Transverse colon (tissue), 4 donors: ENCODE results near the gene TSC22D3. TPM values are rescaled to one million over a fixed set of nuclear protein-coding genes. Genes with fewer than 3 reads are reported as not detected.
A peak's percentile ranks its signal among the peaks of the same experiment; 100 is the strongest.

Experiments used
- DNase-seq: peaks from one replicate; pipeline ENCODE4 v3.0.0-alpha.2; 2019
- H3K27ac ChIP-seq, 4 donors: fragments of 200-600 bp; sonication (generic); 2 replicates each; pipeline ENCODE4 v1.5.1; 2016 to 2018; ENCODE audit warnings: inconsistent platforms in 4 of 4
- H3K27me3 ChIP-seq: fragments of 200-600 bp; sonication (generic); 2 replicates; pipeline ENCODE4 v1.5.1; 2017; ENCODE audit warnings: inconsistent platforms
- H3K36me3 ChIP-seq, 4 donors: fragments of 200-600 bp; sonication (generic); 2 replicates each; pipeline ENCODE4 v1.5.1; 2017 to 2019; ENCODE audit warnings: inconsistent platforms in 4 of 4
- H3K4me1 ChIP-seq, 4 donors: fragments of 200-600 bp; sonication (generic); 2 replicates each; pipeline ENCODE4 v1.5.1; 2017 to 2020; ENCODE audit warnings: inconsistent platforms in 4 of 4
- H3K4me3 ChIP-seq, 4 donors: fragments of 200-600 bp; sonication (generic); 1 replicate in 1 of 4; 2 replicates in 3 of 4; pipeline versions ENCODE4 v1.5.1 to v1.6.1; 2017 to 2019; ENCODE audit warnings: inconsistent platforms in 4 of 4
- H3K9me3 ChIP-seq, 2 donors: fragments of 200-600 bp; sonication (generic); 2 replicates each; pipeline ENCODE4 v1.5.1; 2017 to 2019; ENCODE audit warnings: inconsistent platforms in 2 of 2
- EP300 ChIP-seq: sonication (generic); formaldehyde crosslinking; IDR thresholded peaks from one replicate; pipeline ENCODE4 v1.6.1; 2017; ENCODE audit warnings: antibody characterized with exemption, low read depth
- POLR2A ChIP-seq: fragments of 450-650 bp; IDR thresholded peaks from one replicate; pipeline ENCODE4 v1.6.1; 2016; ENCODE audit warnings: antibody characterized with exemption, mild to moderate bottlenecking, moderate library complexity
- POLR2AphosphoS5 ChIP-seq, 3 donors: sonication (generic); formaldehyde crosslinking; IDR thresholded peaks; one replicate each; pipeline ENCODE4 v1.6.1; 2016; ENCODE audit warnings: antibody characterized with exemption in 3 of 3
- WGBS, 2 donors: methylation state at CpG; one replicate each; pipeline ENCODE4 v1.1.5; 2018; ENCODE audit warnings: low coverage in 1 of 2; 5-methylcytosine and 5-hydroxymethylcytosine counted together
- in situ Hi-C, 4 donors: fragments of 200-750 bp; cut with MboI; loops; one replicate each; pipeline versions ENCODE4 v1.15.0 to v1.15.1; 2017; ENCODE audit warnings: low sequenced_read_pairs in 3 of 4, low pct_ligation_motif_present in 1 of 4, low pct_unique_long_range_greater_than_20kb in 1 of 4
- intact Hi-C: fragments of 100-400 bp; cut with DNase I; formaldehyde crosslinking; loops from one replicate; pipeline ENCODE4 v1.15.1; 2023; ENCODE audit warnings: low total_unique reads
- total RNA-seq, 4 donors: library from RNA; depleted of rRNA; stranded (reverse); fragments of >200 nt; gene quantifications; one replicate each; pipeline ENCODE4 v1.1.0, GENCODE V29; 2016
- TF ChIP-seq, protein P1 (sequence below), 5 experiments: fragments of 200-600 bp in 3 of 5; fragments of 450-650 bp in 2 of 5; sonication (generic) in 3 of 5; IDR thresholded peaks; 1 replicate in 2 of 5; 2 replicates in 3 of 5; pipeline ENCODE4 v1.5.1; 2016 to 2017; ENCODE audit warnings: antibody characterized with exemption in 5 of 5, inconsistent platforms in 3 of 5, mild to moderate bottlenecking in 2 of 5, moderate library complexity in 1 of 5

The TSC22D3 gene
- total RNA-seq, 4 donors from 2014 or later: 146 to 349 (median 202) TPM

DNA sequence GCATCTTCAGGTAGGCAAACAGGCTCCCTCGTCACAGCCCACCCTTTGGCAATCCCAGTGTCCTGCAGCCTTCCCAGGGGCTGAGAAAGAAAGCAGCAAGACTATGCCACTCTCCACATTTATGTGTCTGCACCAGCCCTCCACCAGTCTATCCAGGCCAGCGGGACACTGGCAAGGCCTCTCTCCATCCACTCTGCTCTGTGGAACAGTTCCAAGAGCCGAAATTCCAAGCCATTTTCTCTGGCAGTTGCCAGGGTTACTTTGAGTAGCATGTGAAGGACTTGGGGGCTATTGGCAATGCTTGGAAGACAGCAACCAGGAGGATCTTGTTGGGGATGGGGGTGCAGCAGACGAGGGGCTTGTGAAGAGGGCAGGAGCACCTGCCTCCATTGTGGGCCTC, 52.1 kb downstream of the TSC22D3 start:
- no peak for DNase-seq
- in situ Hi-C loops: no loop called here
- no peaks in the 10 kb centered on the region for H3K9me3 ChIP-seq
- H3K27me3 ChIP-seq: no peaks in the 10 kb centered on the region
- H3K36me3 ChIP-seq: no peaks in the 10 kb centered on the region
- 62% methylated on average over 4 of the region's 4 CpGs; no CpG with 5 or more reads in 1 of the 2 donors for WGBS, 2 donors
- no peak for TF ChIP-seq EP300
- TF ChIP-seq POLR2AphosphoS5 (IDR thresholded peaks at IDR 0.05): no peak
- TF ChIP-seq, protein P1, sequence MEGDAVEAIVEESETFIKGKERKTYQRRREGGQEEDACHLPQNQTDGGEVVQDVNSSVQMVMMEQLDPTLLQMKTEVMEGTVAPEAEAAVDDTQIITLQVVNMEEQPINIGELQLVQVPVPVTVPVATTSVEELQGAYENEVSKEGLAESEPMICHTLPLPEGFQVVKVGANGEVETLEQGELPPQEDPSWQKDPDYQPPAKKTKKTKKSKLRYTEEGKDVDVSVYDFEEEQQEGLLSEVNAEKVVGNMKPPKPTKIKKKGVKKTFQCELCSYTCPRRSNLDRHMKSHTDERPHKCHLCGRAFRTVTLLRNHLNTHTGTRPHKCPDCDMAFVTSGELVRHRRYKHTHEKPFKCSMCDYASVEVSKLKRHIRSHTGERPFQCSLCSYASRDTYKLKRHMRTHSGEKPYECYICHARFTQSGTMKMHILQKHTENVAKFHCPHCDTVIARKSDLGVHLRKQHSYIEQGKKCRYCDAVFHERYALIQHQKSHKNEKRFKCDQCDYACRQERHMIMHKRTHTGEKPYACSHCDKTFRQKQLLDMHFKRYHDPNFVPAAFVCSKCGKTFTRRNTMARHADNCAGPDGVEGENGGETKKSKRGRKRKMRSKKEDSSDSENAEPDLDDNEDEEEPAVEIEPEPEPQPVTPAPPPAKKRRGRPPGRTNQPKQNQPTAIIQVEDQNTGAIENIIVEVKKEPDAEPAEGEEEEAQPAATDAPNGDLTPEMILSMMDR (IDR thresholded peaks at IDR 0.05): no peak
- TF ChIP-seq POLR2A: no peak
- H3K4me1 ChIP-seq: peaks cover 0 to 20% (median 5%) of the 10 kb centered on the region in 4 donors
- no peak overlapping the region for H3K27ac ChIP-seq
- intact Hi-C loops: no loop called here
- no peak overlapping the region for H3K4me3 ChIP-seq

DNA sequence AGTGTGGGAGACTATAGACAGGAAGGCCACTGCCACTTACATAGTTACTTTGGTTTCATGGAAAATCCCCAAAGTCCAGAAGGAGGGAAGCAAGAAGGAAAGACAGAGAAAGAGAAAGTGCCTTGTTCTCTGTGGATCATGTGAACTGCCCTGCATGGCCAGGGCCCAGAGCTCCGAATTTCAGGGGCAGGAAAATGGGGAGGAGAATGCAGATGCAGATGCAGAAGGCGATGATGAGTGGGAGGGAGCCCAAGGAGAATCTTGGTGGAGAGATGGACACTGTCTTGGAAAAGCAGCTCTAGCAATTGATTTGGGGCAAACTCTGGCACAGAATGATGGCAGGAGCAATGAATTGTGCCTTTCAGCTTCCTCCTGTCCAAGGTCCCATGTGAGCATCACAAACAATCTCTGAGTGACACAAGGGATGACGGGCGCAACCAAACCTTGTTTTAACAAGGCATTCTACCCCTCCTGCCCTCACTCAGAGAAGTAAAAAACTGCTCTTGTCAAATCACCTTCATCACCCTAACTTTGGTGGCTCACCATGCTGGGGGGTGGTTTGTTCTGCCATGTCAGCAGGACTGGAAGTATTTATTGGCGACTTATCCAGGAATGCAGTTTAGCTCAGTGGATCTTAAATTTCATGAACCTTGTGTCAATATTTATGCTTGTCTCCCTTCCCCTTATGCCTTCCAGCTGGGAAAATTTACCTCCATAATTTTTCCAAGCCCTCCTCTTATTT, 53.5 kb downstream of the TSC22D3 start:
- in situ Hi-C loops: no loop called here
- no peaks in the 10 kb centered on the region for H3K36me3 ChIP-seq
- H3K4me3 ChIP-seq: no peak overlapping the region
- no peak for DNase-seq
- TF ChIP-seq EP300: no peak
- TF ChIP-seq, protein P1 (IDR thresholded peaks at IDR 0.05): no peak
- TF ChIP-seq POLR2AphosphoS5 (IDR thresholded peaks at IDR 0.05): no peak
- no peak for TF ChIP-seq POLR2A
- no peaks in the 10 kb centered on the region for H3K27me3 ChIP-seq
- H3K27ac ChIP-seq: peak overlapping the region; percentile 33 to 51 (median 41)
- H3K4me1 ChIP-seq: peaks cover 0 to 30% (median 9%) of the 10 kb centered on the region in 4 donors
- intact Hi-C loops: no loop called here
- 79 to 93% methylated on average over 2 to 5 of the region's 5 CpGs for WGBS, 2 donors
- H3K9me3 ChIP-seq: no peaks in the 10 kb centered on the region

DNA sequence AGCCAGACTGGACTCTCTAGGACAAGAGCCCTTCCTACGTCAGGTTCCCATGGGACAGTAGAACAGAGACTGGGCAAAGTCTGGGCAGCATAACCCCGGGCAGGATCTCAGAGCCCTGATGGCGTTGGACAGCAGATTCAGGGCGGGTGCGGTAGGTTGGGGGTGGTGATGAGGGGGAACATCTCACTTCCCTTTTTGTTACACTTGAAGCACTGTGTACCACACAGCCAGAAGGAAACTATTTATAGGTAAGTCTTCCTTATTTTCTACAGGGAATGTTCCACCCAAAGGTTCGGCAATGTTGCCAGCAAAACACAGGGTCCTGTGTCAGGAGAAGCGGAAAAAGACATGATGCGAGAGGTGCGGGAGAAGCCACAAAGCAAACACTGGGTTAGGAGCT, 54.3 kb downstream of the TSC22D3 start:
- peak overlapping the region; percentile 33 to 51 (median 41) for H3K27ac ChIP-seq
- intact Hi-C loops: no loop called here
- H3K4me1 ChIP-seq: peaks cover 0 to 23% (median 8%) of the 10 kb centered on the region in 4 donors
- TF ChIP-seq POLR2A (no peak), POLR2AphosphoS5 (IDR thresholded peaks at IDR 0.05) (no peak), EP300 (no peak)
- TF ChIP-seq, protein P1 (IDR thresholded peaks at IDR 0.05): no peak
- no peaks in the 10 kb centered on the region for H3K9me3 ChIP-seq
- H3K27me3 ChIP-seq: no peaks in the 10 kb centered on the region
- in situ Hi-C loops: no loop called here
- DNase-seq: peak; percentile 45
- no peaks in the 10 kb centered on the region for H3K36me3 ChIP-seq
- 69% methylated on average over 9 of the region's 9 CpGs; no CpG with 5 or more reads in 1 of the 2 donors for WGBS, 2 donors
- H3K4me3 ChIP-seq: no peak overlapping the region

DNA sequence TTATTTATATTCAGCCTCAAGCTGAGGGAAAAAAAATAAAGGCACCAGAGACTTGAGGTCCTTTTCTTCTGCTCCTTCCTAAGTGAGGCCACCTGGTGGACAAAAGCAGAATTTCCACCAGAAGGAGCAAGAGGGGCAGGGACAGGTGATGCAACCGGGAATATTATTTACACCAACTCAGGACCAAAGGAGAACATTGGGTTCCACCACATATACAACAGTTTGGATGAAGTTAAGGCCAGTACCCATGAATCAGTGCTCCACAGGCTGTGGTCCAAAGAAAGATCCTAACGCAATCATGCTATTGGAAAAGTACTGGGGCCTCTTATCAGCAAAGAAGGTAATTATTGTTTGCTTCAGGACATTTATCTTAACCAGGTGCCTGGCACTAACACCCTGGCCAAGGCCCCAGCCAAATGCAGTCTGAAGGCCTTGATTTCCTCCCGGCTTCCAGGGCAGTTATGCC, 57.4 kb downstream of the TSC22D3 start:
- no peaks in the 10 kb centered on the region for H3K36me3 ChIP-seq
- peak overlapping the region; percentile 92 to 96 (median 95) for H3K27ac ChIP-seq
- TF ChIP-seq EP300 (peak; percentile 51), POLR2A (no peak), POLR2AphosphoS5 (IDR thresholded peaks at IDR 0.05) (peak; percentile 30 to 80 (median 57))
- TF ChIP-seq, protein P1 (IDR thresholded peaks at IDR 0.05): peak; percentile 66 to 91 (median 84)
- peak overlapping the region in 1 of 4 donors; percentile 83 for H3K4me3 ChIP-seq
- no peaks in the 10 kb centered on the region for H3K9me3 ChIP-seq
- peaks cover 0 to 16% (median 4%) of the 10 kb centered on the region in 4 donors for H3K4me1 ChIP-seq
- peak; percentile 88 for DNase-seq
- no peaks in the 10 kb centered on the region for H3K27me3 ChIP-seq
- intact Hi-C loops: loop anchor here (5.0 kb wide), 2 partner anchors 41 to 59 kb away; partner anchors contain the start of genes NCBP2L and TSC22D3
- 36% methylated on average over 3 of the region's 3 CpGs; no CpG with 5 or more reads in 1 of the 2 donors for WGBS, 2 donors
- in situ Hi-C loops: loop anchor here in 1 of 4 donors (5.0 kb wide), 1 partner anchor 41 kb away; no protein-coding TSS in a partner anchor
